Measurements from ENCODE around the gene SEMA5A. TPM values are rescaled to one million over a fixed set of nuclear protein-coding genes. Genes with fewer than 3 reads are reported as not detected.
"Not testable (repeated sequence)": the region's sequence is repeated elsewhere in the genome, so short reads cannot be mapped to it uniquely, and the experiment has no call there.

The SEMA5A gene
- polyA plus RNA-seq, 4 donors = 13.2 to 39.5 (median 36.3) TPM

GRCh38 chr5:9365512-9365911 lies 180.4 kb downstream of the SEMA5A start:
- DNase-seq (ENCODE audit: low read depth in 4 of 4, low spot score in 3 of 4) = no peak

GRCh38 chr5:9363449-9363848 lies 182.4 kb downstream of the SEMA5A start:
- no peak for DNase-seq (ENCODE audit: low read depth in 4 of 4, low spot score in 3 of 4)

GRCh38 chr5:9363026-9363425 lies 182.8 kb downstream of the SEMA5A start:
- no peak for DNase-seq (ENCODE audit: low read depth in 4 of 4, low spot score in 3 of 4)

GRCh38 chr5:9362600-9362999 lies 183.3 kb downstream of the SEMA5A start:
- DNase-seq (ENCODE audit: low read depth in 4 of 4, low spot score in 3 of 4) = no peak

- DNase-seq (ENCODE audit: low read depth in 4 of 4, low spot score in 3 of 4) = peak in 1 of 4 donors; percentile 34
These were observed 184.0 kb downstream of the SEMA5A start for GRCh38 chr5:9361835-9362234.

GRCh38 chr5:9358961-9359685 lies 186.8 kb downstream of the SEMA5A start:
- DNase-seq (ENCODE audit: low read depth in 4 of 4, low spot score in 3 of 4) = no peak

GRCh38 chr5:9356351-9356825 lies 189.5 kb downstream of the SEMA5A start:
- DNase-seq (ENCODE audit: low read depth in 4 of 4, low spot score in 3 of 4) = peak in 1 of 4 donors; percentile 21

- DNase-seq (ENCODE audit: low read depth in 4 of 4, low spot score in 3 of 4) = no peak
These were observed 191.4 kb downstream of the SEMA5A start for GRCh38 chr5:9354336-9355081.

- DNase-seq (ENCODE audit: low read depth in 4 of 4, low spot score in 3 of 4) = not testable (repeated sequence)
These were observed 192.8 kb downstream of the SEMA5A start for GRCh38 chr5:9353048-9353447.

GRCh38 chr5:9351546-9351945 lies 194.3 kb downstream of the SEMA5A start:
- DNase-seq (ENCODE audit: low read depth in 4 of 4, low spot score in 3 of 4) = no peak

GRCh38 chr5:9350301-9350797 lies 195.5 kb downstream of the SEMA5A start:
- DNase-seq (ENCODE audit: low read depth in 4 of 4, low spot score in 3 of 4) = no peak

- no peak for DNase-seq (ENCODE audit: low read depth in 4 of 4, low spot score in 3 of 4)
These were observed 197.4 kb downstream of the SEMA5A start for GRCh38 chr5:9348401-9348996.

GRCh38 chr5:9347541-9348295 lies 198.2 kb downstream of the SEMA5A start:
- no peak for DNase-seq (ENCODE audit: low read depth in 4 of 4, low spot score in 3 of 4)

- DNase-seq (ENCODE audit: low read depth in 4 of 4, low spot score in 3 of 4) = no peak
These were observed 198.8 kb downstream of the SEMA5A start for GRCh38 chr5:9347032-9347431.

GRCh38 chr5:9344751-9345240 lies 201.1 kb downstream of the SEMA5A start:
- no peak for DNase-seq (ENCODE audit: low read depth in 4 of 4, low spot score in 3 of 4)

GRCh38 chr5:9343146-9343850 lies 202.6 kb downstream of the SEMA5A start:
- DNase-seq (ENCODE audit: low read depth in 4 of 4, low spot score in 3 of 4) = no peak

- DNase-seq (ENCODE audit: low read depth in 4 of 4, low spot score in 3 of 4) = no peak
These were observed 203.6 kb downstream of the SEMA5A start for GRCh38 chr5:9342161-9342787.

GRCh38 chr5:9340085-9340484 lies 205.8 kb downstream of the SEMA5A start:
- DNase-seq (ENCODE audit: low read depth in 4 of 4, low spot score in 3 of 4) = no peak

- DNase-seq (ENCODE audit: low read depth in 4 of 4, low spot score in 3 of 4) = no peak
These were observed 206.6 kb downstream of the SEMA5A start for GRCh38 chr5:9339206-9339818.
